ENCODE results near the gene C17orf113.

The C17orf113 gene

DNA sequence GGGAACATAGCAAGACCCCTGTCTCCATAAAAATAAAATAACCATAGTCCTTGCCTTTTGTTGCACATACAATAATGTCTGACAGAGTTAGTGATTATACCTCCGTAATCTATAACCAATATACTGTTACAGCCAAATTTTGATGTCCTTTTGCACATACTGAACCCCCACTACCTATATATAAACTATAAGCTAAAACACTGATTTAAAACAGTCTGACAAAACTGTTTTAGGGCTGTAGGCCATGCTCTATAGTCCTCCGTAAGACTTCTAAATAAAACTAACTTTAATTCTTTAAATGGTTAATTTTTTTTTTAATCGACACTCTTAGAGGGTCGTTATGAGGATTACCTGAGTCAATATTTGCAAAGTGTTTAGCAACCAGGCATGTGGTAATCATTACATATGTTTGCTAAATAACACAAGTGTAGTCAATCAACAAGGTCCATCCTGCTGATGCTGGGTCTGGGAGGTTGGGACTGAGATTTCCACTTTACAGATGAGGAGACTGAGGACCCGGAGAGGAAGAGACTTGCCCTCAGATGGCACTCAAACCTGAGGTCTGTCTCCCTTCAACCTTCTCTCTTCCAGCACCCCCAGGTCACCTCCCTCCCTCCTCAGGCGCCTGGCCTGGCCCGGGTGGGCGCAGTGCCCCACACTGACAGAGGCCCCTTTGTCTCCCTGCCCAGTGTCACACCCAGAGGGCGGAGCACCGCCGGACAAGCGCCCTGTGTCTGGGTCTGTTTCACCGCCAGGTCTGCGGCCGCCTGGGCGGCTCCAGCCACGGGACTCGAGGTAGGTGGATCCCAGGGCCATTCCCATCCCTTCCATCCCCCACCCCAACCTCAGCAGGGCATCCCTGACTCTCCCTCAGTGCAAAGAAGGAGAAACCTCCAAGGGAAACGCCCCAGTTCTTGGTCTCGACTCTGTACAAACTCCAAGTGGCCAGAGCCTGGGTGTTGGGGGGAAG is 37.6 kb upstream of the C17orf113 start:
- H3K9me3 ChIP-seq (ENCODE audit: control insufficient read depth in 2 of 2, low read length in 2 of 2): no peaks in the 10 kb centered on the region
- H3K27ac ChIP-seq (ENCODE audit: low read depth in 2 of 2, low read length in 2 of 2): no peak overlapping the region
- no peak overlapping the region for H3K9ac ChIP-seq (ENCODE audit: low read depth in 1 of 2, low read length in 2 of 2)
- H3K4me1 ChIP-seq (ENCODE audit: control insufficient read depth in 2 of 2, insufficient read depth in 2 of 2, low read length in 2 of 2): no peaks in the 10 kb centered on the region
- no peaks in the 10 kb centered on the region for H3K36me3 ChIP-seq (ENCODE audit: control insufficient read depth in 2 of 2, insufficient read depth in 2 of 2, low read length in 2 of 2)
- H3K27me3 ChIP-seq (ENCODE audit: control insufficient read depth in 2 of 2, insufficient read depth in 2 of 2, low read length in 2 of 2): peaks cover 2 to 5% of the 10 kb centered on the region in 2 donors
- H3K4me3 ChIP-seq (ENCODE audit: low read length in 2 of 2): no peak overlapping the region

DNA sequence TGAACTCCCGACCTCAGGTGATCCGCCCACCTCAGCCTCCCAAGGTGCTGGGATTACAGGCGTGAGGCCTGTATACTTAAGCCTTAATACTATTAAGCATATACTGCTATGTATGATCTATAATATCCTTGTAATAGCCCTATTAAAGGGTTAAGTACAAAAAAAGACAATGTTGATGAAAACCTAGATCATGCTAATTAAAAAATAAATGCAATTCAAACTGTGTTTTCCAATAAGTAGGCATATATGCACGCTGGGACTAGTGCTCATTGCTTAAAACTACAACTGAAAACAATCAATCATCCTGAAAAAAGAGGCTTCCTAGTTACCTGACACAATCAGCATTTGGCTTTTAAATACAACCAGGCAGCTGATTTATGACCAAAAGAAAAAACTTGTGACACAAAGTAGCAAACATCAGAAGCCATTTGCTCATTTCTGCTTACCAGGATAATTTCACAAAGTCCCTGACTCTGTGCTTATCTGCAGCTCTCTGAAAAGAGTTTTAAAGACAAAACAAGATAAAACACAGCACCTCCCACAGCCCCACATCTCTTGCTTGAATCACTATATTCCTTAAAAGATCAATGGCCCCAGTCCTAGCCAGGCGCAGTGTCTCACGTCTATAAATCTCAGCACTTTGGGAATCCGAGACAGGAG is 36.8 kb upstream of the C17orf113 start:
- Histone ChIP-seq H3K9ac (ENCODE audit: low read depth in 1 of 2, low read length in 2 of 2) (no peak overlapping the region), H3K27me3 (ENCODE audit: control insufficient read depth in 2 of 2, insufficient read depth in 2 of 2, low read length in 2 of 2) (peaks cover 2 to 5% of the 10 kb centered on the region in 2 donors), H3K36me3 (ENCODE audit: control insufficient read depth in 2 of 2, insufficient read depth in 2 of 2, low read length in 2 of 2) (no peaks in the 10 kb centered on the region), H3K4me1 (ENCODE audit: control insufficient read depth in 2 of 2, insufficient read depth in 2 of 2, low read length in 2 of 2) (no peaks in the 10 kb centered on the region), H3K4me3 (ENCODE audit: low read length in 2 of 2) (no peak overlapping the region), H3K27ac (ENCODE audit: low read depth in 2 of 2, low read length in 2 of 2) (no peak overlapping the region), H3K9me3 (ENCODE audit: control insufficient read depth in 2 of 2, low read length in 2 of 2) (no peaks in the 10 kb centered on the region)

DNA sequence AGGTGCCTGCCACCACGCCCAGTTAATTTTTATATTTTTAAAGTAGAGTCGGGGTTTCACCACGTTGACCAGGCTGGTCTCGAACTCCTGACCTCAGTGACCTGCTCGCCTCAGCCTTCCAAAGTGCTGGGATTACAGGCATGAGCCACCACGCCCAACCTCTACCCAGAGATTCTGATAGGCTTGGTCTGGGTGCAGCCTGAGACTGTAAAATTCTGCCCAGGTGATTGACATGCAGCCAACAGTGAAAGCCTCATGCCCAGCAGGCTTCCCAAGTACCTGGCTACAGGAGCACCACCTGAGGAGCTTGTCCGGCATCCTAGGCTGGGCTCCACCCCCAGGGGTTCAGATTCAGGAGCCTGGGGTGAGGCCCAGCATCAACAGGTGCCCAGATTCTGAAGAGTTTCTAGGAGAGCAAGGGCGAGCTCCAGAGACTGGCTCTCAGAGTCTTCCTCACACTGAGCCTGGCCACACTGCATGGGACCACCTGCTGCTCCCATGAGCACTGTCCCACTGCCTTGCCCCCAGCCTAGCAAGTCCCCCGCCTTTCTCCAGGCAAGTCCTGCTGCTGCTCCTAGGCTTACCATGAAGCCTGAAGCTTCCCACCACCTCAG is 31.2 kb upstream of the C17orf113 start:
- no peaks in the 10 kb centered on the region for H3K27me3 ChIP-seq (ENCODE audit: control insufficient read depth in 2 of 2, insufficient read depth in 2 of 2, low read length in 2 of 2)
- H3K36me3 ChIP-seq (ENCODE audit: control insufficient read depth in 2 of 2, insufficient read depth in 2 of 2, low read length in 2 of 2): no peaks in the 10 kb centered on the region
- no peak overlapping the region for H3K4me3 ChIP-seq (ENCODE audit: low read length in 2 of 2)
- H3K9me3 ChIP-seq (ENCODE audit: control insufficient read depth in 2 of 2, low read length in 2 of 2): no peaks in the 10 kb centered on the region
- no peak overlapping the region for H3K27ac ChIP-seq (ENCODE audit: low read depth in 2 of 2, low read length in 2 of 2)
- H3K4me1 ChIP-seq (ENCODE audit: control insufficient read depth in 2 of 2, insufficient read depth in 2 of 2, low read length in 2 of 2): no peaks in the 10 kb centered on the region
- no peak overlapping the region for H3K9ac ChIP-seq (ENCODE audit: low read depth in 1 of 2, low read length in 2 of 2)

DNA sequence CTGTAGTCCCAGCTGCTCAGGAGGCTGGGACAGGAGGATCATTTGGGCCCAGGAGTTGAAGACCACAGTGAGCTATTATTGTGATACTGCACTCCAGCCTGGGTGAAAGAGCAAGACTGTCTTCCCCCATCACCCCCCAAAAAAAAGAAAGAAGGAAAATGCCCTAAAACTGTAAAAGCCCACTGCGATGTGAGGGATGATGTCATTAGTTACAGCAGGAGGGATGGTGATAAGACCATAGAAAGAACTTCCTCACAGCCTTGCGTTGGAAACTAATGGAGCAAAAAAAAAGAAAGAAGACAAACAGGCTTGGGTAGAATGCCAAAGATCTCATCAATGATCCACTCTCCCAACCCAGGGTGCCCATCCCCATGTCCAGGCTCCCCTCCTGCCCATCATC is 29.1 kb upstream of the C17orf113 start:
- H3K9me3 ChIP-seq (ENCODE audit: control insufficient read depth in 2 of 2, low read length in 2 of 2): no peaks in the 10 kb centered on the region
- H3K4me3 ChIP-seq (ENCODE audit: low read length in 2 of 2): no peak overlapping the region
- H3K9ac ChIP-seq (ENCODE audit: low read depth in 1 of 2, low read length in 2 of 2): no peak overlapping the region
- H3K36me3 ChIP-seq (ENCODE audit: control insufficient read depth in 2 of 2, insufficient read depth in 2 of 2, low read length in 2 of 2): no peaks in the 10 kb centered on the region
- no peaks in the 10 kb centered on the region for H3K27me3 ChIP-seq (ENCODE audit: control insufficient read depth in 2 of 2, insufficient read depth in 2 of 2, low read length in 2 of 2)
- H3K4me1 ChIP-seq (ENCODE audit: control insufficient read depth in 2 of 2, insufficient read depth in 2 of 2, low read length in 2 of 2): no peaks in the 10 kb centered on the region
- H3K27ac ChIP-seq (ENCODE audit: low read depth in 2 of 2, low read length in 2 of 2): no peak overlapping the region

GRCh38 chr17:42078396-42079043 is 28.1 kb upstream of the C17orf113 start:
- no peak overlapping the region for H3K4me3 ChIP-seq (ENCODE audit: low read length in 2 of 2)
- H3K36me3 ChIP-seq (ENCODE audit: control insufficient read depth in 2 of 2, insufficient read depth in 2 of 2, low read length in 2 of 2): no peaks in the 10 kb centered on the region
- H3K27ac ChIP-seq (ENCODE audit: low read depth in 2 of 2, low read length in 2 of 2): no peak overlapping the region
- no peak overlapping the region for H3K9ac ChIP-seq (ENCODE audit: low read depth in 1 of 2, low read length in 2 of 2)
- H3K9me3 ChIP-seq (ENCODE audit: control insufficient read depth in 2 of 2, low read length in 2 of 2): no peaks in the 10 kb centered on the region
- peaks cover 0 to 4% of the 10 kb centered on the region in 2 donors for H3K27me3 ChIP-seq (ENCODE audit: control insufficient read depth in 2 of 2, insufficient read depth in 2 of 2, low read length in 2 of 2)
- H3K4me1 ChIP-seq (ENCODE audit: control insufficient read depth in 2 of 2, insufficient read depth in 2 of 2, low read length in 2 of 2): no peaks in the 10 kb centered on the region

DNA sequence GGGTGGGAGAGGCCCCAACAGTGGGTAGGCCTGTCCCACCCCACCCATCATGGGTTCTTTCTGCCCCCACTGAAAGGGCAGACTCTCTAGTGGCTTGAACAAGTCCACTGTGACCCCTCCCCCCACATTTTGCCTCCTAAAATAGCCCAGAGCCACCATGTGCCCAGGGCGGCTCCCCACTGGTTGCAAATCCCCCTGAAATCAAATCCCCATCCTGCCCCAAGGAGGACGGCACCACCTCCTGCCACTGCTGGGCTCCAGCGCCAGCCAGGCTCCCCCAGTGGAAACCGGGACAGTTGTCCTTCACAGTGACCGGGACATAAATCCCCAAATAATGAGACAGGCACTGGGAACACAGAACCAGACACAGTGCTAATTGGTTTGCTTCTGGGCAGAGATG is 27.4 kb upstream of the C17orf113 start:
- Histone ChIP-seq H3K27ac (ENCODE audit: low read depth in 2 of 2, low read length in 2 of 2) (no peak overlapping the region), H3K9me3 (ENCODE audit: control insufficient read depth in 2 of 2, low read length in 2 of 2) (no peaks in the 10 kb centered on the region), H3K27me3 (ENCODE audit: control insufficient read depth in 2 of 2, insufficient read depth in 2 of 2, low read length in 2 of 2) (peaks cover 0 to 10% of the 10 kb centered on the region in 2 donors), H3K4me3 (ENCODE audit: low read length in 2 of 2) (no peak overlapping the region), H3K9ac (ENCODE audit: low read depth in 1 of 2, low read length in 2 of 2) (no peak overlapping the region), H3K4me1 (ENCODE audit: control insufficient read depth in 2 of 2, insufficient read depth in 2 of 2, low read length in 2 of 2) (no peaks in the 10 kb centered on the region), H3K36me3 (ENCODE audit: control insufficient read depth in 2 of 2, insufficient read depth in 2 of 2, low read length in 2 of 2) (no peaks in the 10 kb centered on the region)

DNA sequence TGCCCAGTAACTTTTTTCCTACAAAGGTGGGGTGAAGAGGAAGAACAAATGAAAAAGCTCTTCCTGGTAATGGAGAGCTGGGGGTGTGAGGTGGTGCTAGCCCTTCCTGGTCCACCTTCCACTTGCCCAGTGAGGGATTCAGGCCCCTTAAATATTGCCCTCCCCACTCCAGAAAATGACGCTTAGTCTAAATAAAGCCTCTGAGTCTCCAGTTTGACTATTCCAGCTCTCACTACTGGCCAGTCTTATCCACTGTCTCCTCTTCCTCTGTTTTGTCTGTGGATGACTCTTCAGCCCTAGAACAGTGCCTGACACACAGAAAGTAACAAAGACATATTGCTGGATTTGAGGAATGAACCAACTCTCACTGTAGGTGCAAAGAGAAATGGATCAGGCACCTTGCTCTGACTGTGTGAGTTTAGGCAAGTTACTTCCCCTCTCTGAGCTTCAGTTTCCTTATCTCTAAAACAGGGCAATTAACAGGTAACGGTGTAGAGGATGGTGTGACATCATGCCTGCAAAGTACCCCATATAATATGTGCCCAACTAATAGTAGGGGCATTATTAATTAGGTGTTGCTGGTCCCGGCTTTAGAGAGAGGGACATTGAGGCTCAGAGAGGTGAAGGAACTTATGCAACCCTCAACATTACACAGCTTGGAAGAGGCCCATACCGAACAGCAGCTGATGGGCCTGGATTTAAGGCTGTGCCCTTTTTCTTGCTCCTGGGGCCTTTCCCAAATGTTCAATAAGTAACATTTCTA is 26.6 kb upstream of the C17orf113 start:
- H3K27me3 ChIP-seq (ENCODE audit: control insufficient read depth in 2 of 2, insufficient read depth in 2 of 2, low read length in 2 of 2): peaks cover 3 to 14% of the 10 kb centered on the region in 2 donors
- H3K4me3 ChIP-seq (ENCODE audit: low read length in 2 of 2): no peak overlapping the region
- no peaks in the 10 kb centered on the region for H3K36me3 ChIP-seq (ENCODE audit: control insufficient read depth in 2 of 2, insufficient read depth in 2 of 2, low read length in 2 of 2)
- H3K9me3 ChIP-seq (ENCODE audit: control insufficient read depth in 2 of 2, low read length in 2 of 2): no peaks in the 10 kb centered on the region
- no peak overlapping the region for H3K27ac ChIP-seq (ENCODE audit: low read depth in 2 of 2, low read length in 2 of 2)
- no peak overlapping the region for H3K9ac ChIP-seq (ENCODE audit: low read depth in 1 of 2, low read length in 2 of 2)
- H3K4me1 ChIP-seq (ENCODE audit: control insufficient read depth in 2 of 2, insufficient read depth in 2 of 2, low read length in 2 of 2): peaks cover 0 to 3% of the 10 kb centered on the region in 2 donors

DNA sequence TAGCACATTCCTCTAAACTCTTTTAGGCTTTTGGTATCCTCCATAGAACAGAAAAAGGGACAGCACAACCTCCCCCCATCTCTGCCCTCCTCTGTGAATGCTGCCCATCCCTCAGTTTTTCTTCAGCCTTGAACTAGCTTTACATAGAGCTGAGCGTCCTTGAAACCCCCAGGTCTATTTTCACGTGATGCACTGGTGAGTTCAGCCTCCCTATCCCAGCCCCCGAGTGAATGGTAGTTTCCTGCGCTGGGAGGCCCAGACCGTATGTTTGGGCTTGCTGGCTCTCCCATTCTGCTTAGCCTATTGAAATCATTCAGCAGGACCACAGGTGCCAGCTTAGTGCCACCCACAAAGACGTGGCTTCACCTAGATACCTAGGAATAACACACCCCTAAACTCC is 25.4 kb upstream of the C17orf113 start:
- Histone ChIP-seq H3K9me3 (ENCODE audit: control insufficient read depth in 2 of 2, low read length in 2 of 2) (no peaks in the 10 kb centered on the region), H3K27me3 (ENCODE audit: control insufficient read depth in 2 of 2, insufficient read depth in 2 of 2, low read length in 2 of 2) (peaks cover 15 to 22% of the 10 kb centered on the region in 2 donors), H3K4me1 (ENCODE audit: control insufficient read depth in 2 of 2, insufficient read depth in 2 of 2, low read length in 2 of 2) (peaks cover 0 to 3% of the 10 kb centered on the region in 2 donors), H3K9ac (ENCODE audit: low read depth in 1 of 2, low read length in 2 of 2) (no peak overlapping the region), H3K27ac (ENCODE audit: low read depth in 2 of 2, low read length in 2 of 2) (no peak overlapping the region), H3K4me3 (ENCODE audit: low read length in 2 of 2) (no peak overlapping the region), H3K36me3 (ENCODE audit: control insufficient read depth in 2 of 2, insufficient read depth in 2 of 2, low read length in 2 of 2) (no peaks in the 10 kb centered on the region)

DNA sequence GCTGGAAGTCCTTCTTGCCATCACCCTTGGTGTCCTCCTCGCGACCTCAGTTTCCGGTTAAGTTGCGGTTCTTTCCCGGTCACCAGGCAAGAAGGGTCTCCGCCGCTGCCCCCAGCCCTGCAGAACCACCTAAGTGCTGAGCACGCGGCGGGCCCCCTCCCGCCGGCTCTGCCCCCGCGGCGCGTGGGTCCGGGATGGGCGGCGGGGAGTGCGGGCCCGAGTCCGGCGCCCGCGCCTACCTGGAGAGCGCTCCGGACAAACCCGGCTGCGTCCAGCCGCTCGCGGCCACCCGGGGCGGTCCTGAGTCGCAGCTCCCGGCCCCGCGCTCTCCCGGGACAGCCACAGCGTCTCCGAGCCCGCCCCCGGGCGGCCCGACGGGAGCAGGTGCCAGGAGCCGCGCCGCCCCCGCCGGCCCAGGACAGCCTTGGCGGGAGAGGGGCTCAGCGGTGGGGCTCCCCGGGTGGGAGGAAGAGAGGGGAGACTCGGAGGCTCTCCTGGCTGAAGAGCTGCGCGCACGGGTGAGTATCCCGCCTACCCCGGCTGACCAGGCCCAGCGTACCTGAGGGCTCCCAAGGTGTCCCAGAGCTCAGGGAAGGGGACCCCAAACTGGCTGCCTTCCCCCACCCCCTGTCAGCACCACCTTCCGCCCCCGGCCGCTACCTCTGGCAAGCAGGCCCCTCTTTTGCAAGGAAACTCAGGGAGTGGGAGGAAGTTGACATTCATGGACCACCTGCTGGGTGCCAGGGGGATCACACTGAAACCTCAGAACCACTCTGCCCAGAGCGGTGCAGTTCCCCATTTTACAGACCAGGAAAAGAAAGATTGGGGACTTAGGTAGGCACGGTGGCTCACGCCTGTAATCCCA is 22.2 kb upstream of the C17orf113 start:
- peaks cover 21 to 23% of the 10 kb centered on the region in 2 donors for H3K27me3 ChIP-seq (ENCODE audit: control insufficient read depth in 2 of 2, insufficient read depth in 2 of 2, low read length in 2 of 2)
- peak overlapping the region; percentile 10 to 26 for H3K4me3 ChIP-seq (ENCODE audit: low read length in 2 of 2)

More for the DNA sequence above, 22.2 kb upstream of the C17orf113 start:
- Histone ChIP-seq H3K9ac (ENCODE audit: low read depth in 1 of 2, low read length in 2 of 2) (no peak overlapping the region), H3K36me3 (ENCODE audit: control insufficient read depth in 2 of 2, insufficient read depth in 2 of 2, low read length in 2 of 2) (no peaks in the 10 kb centered on the region), H3K27ac (ENCODE audit: low read depth in 2 of 2, low read length in 2 of 2) (no peak overlapping the region), H3K9me3 (ENCODE audit: control insufficient read depth in 2 of 2, low read length in 2 of 2) (no peaks in the 10 kb centered on the region), H3K4me1 (ENCODE audit: control insufficient read depth in 2 of 2, insufficient read depth in 2 of 2, low read length in 2 of 2) (peaks cover 5 to 11% of the 10 kb centered on the region in 2 donors)

Measured in mucosa of rectum (tissue), 2 donors.